HL-60 (cell line): ENCODE measurements around the gene MEIS1.

Experiments used
- CTCF ChIP-seq: IDR thresholded peaks from one replicate; pipeline ENCODE4 v1.5.1; 2011; ENCODE audit warnings: low read length, control low read depth, inconsistent platforms; ENCODE audit not compliant: insufficient read depth
- POLR2AphosphoS5 ChIP-seq: IDR thresholded peaks from 2 replicates; pipeline ENCODE4 v1.6.1; 2012; ENCODE audit warnings: low read depth
- REST ChIP-seq: IDR thresholded peaks from 2 replicates; pipeline ENCODE4 v1.6.1; 2012; ENCODE audit warnings: low read depth; ENCODE audit not compliant: insufficient replicate concordance

DNA sequence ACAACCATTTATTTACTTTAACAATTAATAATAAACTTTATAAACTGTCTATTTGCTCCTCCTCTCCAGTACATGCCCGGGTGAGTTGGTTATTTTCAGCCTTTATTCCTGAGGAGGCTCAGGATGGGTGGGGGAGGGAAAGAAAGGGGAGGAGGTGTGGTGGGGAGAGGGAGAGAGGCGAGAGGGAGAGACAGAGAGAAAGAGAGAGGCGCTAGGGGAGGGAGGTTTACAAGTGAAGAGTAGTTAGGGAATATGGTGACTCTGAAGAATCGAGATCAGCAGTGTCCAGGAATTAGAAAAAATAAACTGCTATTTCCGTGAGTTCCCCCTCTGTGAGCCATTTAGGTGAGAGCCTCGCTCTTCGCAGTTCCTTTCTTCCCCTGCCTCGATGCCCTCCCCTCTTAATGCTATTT, 138.9 kb downstream of the MEIS1 start:
- TF ChIP-seq CTCF (no peak), POLR2AphosphoS5 (no peak), REST (no peak)
